Neutrophil (primary cell): ENCODE data around the gene NUCB1.

Source experiments
- H3K27ac ChIP-seq: fragments of 200-600 bp; sonication (generic); 2 replicates; pipeline ENCODE4 v1.5.1; 2016; ENCODE audit warnings: mild to moderate bottlenecking, moderate library complexity
- H3K27me3 ChIP-seq: fragments of 200-600 bp; sonication (generic); 2 replicates; pipeline ENCODE4 v1.6.0; 2016; ENCODE audit warnings: mild to moderate bottlenecking
- H3K36me3 ChIP-seq: fragments of 200-600 bp; sonication (generic); 2 replicates; pipeline ENCODE4 v1.5.1; 2017
- H3K4me1 ChIP-seq, 2 experiments: fragments of 200-600 bp in 1 of 2; sonication (generic) in 1 of 2; 1 replicate in 1 of 2; 2 replicates in 1 of 2; pipeline versions ENCODE4 v1.5.1 to v1.6.1; 2013 to 2016; ENCODE audit warnings: low read depth in 1 of 2, low read length in 1 of 2, mild to moderate bottlenecking in 1 of 2, moderate library complexity in 1 of 2; ENCODE audit not compliant: control insufficient read depth in 1 of 2, insufficient read depth in 1 of 2
- H3K4me3 ChIP-seq, 2 experiments: fragments of 200-600 bp in 1 of 2; sonication (generic) in 1 of 2; 1 replicate in 1 of 2; 2 replicates in 1 of 2; pipeline ENCODE4 v1.5.1; 2013 to 2016; ENCODE audit warnings: low read depth in 1 of 2, low read length in 1 of 2, mild to moderate bottlenecking in 1 of 2, moderate library complexity in 1 of 2
- H3K9me3 ChIP-seq: fragments of 200-600 bp; sonication (generic); 2 replicates; pipeline ENCODE4 v1.5.1; 2016
- CTCF ChIP-seq: fragments of 200-600 bp; sonication (generic); IDR thresholded peaks from 2 replicates; pipeline ENCODE4 v1.5.1; 2016; ENCODE audit warnings: antibody characterized with exemption

Gene NUCB1

DNA sequence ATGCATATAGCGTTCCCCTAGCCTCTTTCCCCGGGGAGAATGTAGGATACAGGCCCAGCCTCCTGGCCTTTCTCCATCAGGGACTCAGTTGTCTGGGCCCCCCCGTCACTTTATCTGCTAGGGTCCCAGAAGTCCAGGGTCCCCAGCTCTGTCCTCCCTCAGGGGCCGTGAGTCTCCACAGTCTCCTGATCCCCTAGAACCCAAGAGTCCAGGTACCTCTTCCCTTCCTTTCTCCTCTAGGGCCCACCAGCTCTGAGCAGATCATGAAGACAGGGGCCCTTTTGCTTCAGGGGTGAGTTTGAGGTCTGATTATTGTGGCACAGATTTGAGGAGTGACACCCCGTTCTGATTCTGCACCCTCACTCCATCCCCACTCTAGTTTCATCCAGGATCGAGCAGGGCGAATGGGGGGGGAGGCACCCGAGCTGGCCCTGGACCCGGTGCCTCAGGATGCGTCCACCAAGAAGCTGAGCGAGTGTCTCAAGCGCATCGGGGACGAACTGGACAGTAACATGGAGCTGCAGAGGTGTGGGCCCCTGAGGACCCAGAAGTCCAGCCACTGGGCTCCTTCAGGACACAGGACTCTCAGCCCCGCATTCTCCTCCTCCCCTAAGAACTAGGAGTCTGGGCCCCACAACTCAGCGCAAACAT lies 55.3 kb downstream of the NUCB1 start:
- no peak for TF ChIP-seq CTCF
- Histone ChIP-seq H3K36me3 (no peaks in the 10 kb centered on the region), H3K9me3 (no peaks in the 10 kb centered on the region), H3K4me1 (peaks cover 28 to 34% of the 10 kb centered on the region in 2 experiments), H3K27ac (peak overlapping the region; percentile 75), H3K27me3 (no peaks in the 10 kb centered on the region), H3K4me3 (peak overlapping the region; percentile 75 to 88)

DNA sequence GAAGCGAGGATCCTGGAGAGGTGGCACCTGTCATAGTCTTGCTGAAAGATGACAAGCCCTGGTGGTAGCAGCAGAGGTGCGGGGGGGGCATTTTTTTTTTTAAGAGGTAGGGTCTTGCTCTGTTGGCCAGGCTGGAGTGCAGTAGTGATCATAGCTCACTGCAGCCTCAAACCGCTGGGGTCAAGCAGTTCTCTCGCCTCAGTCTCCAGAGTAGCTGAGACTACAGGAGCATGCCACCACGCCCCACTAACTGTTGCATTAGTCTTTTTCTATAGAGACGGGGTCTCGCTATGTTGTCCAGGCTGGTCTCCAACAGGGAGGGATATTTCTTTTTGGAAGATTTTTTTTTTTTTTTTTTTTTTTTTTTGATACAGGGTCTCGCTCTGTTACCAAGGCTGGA lies 57.9 kb downstream of the NUCB1 start:
- Histone ChIP-seq H3K27me3 (no peaks in the 10 kb centered on the region), H3K9me3 (no peaks in the 10 kb centered on the region), H3K4me1 (peaks cover 48 to 57% of the 10 kb centered on the region in 2 experiments), H3K4me3 (no peak overlapping the region), H3K36me3 (no peaks in the 10 kb centered on the region), H3K27ac (no peak overlapping the region)
- no peak for TF ChIP-seq CTCF

- peak overlapping the region in 1 of 2 experiments; percentile 40 for H3K4me3 ChIP-seq
- peaks cover 58 to 67% of the 10 kb centered on the region in 2 experiments for H3K4me1 ChIP-seq
- no peaks in the 10 kb centered on the region for H3K9me3 ChIP-seq
- no peaks in the 10 kb centered on the region for H3K27me3 ChIP-seq
- no peak for TF ChIP-seq CTCF
- peak overlapping the region; percentile 98 for H3K27ac ChIP-seq
- H3K36me3 ChIP-seq: no peaks in the 10 kb centered on the region
These were observed 59.5 kb downstream of the NUCB1 start for GRCh38 chr19:48959341-48960239.

DNA sequence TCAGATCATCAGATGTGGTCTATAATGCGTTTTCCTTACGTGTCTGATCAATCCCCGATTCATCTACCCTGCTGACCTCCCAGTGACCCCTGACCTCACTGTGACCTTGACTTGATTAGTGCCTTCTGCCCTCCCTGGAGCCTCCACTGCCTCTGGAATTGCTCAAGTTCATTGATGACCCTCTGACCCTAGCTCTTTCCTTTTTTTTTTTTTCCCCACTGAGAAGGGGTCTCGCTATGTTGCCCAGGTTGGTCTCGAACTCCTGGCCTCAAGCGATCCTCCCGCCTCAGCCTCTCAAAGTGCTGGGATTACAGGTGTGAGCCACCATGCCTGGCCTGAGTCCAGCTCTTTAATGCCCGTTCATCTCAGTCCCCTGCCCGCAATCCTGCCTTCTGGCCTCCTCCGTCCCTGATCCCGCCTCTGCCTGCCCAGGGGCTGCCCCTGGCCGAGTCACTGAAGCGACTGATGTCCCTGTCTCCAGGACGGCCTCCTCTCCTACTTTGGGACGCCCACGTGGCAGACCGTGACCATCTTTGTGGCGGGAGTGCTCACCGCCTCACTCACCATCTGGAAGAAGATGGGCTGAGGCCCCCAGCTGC lies 61.0 kb downstream of the NUCB1 start:
- Histone ChIP-seq H3K4me1 (peaks cover 51 to 61% of the 10 kb centered on the region in 2 experiments), H3K9me3 (no peaks in the 10 kb centered on the region), H3K27me3 (no peaks in the 10 kb centered on the region), H3K27ac (peak overlapping the region; percentile 98), H3K4me3 (peak overlapping the region in 1 of 2 experiments; percentile 100), H3K36me3 (peaks cover 3% of the 10 kb centered on the region)
- no peak for TF ChIP-seq CTCF

GRCh38 chr19:48961673-48962028 lies 61.5 kb downstream of the NUCB1 start:
- Histone ChIP-seq H3K4me3 (peak overlapping the region; percentile 89 to 100), H3K27ac (peak overlapping the region; percentile 98), H3K4me1 (peaks cover 56 to 66% of the 10 kb centered on the region in 2 experiments)

More at GRCh38 chr19:48961673-48962028, 61.5 kb downstream of the NUCB1 start:
- H3K9me3 ChIP-seq: no peaks in the 10 kb centered on the region
- TF ChIP-seq CTCF: no peak
- H3K36me3 ChIP-seq: peaks cover 8% of the 10 kb centered on the region
- H3K27me3 ChIP-seq: no peaks in the 10 kb centered on the region
